CD14-positive monocyte (primary cell): ENCODE data around the gene CTU2. TPM values are rescaled to one million over a fixed set of nuclear protein-coding genes. Genes with fewer than 3 reads are reported as not detected.

Experiments
- DNase-seq, 3 donors: peaks; one replicate each; pipeline ENCODE4 v3.0.0-alpha.2; 2011 to 2022
- H2AFZ ChIP-seq: 2 replicates; pipeline ENCODE4 v1.6.0; 2012; ENCODE audit warnings: mild to moderate bottlenecking, low read depth, low read length, inconsistent platforms; ENCODE audit not compliant: insufficient read depth, poor library complexity, severe bottlenecking
- H3K27ac ChIP-seq, 2 donors: 1 replicate in 1 of 2; 2 replicates in 1 of 2; pipeline ENCODE4 v1.5.1; 2012 to 2013; ENCODE audit warnings: low read length in 2 of 2, control low read depth in 1 of 2, inconsistent platforms in 1 of 2, low read depth in 1 of 2, mild to moderate bottlenecking in 1 of 2
- H3K27me3 ChIP-seq, 2 donors: one replicate each; pipeline versions ENCODE4 v1.6.0 to v1.6.1; 2011 to 2013; ENCODE audit warnings: low read length in 2 of 2; ENCODE audit not compliant: control insufficient read depth in 2 of 2, insufficient read depth in 2 of 2
- H3K36me3 ChIP-seq, 2 donors: replicated peaks in 1 of 2; 1 replicate in 1 of 2; 2 replicates in 1 of 2; pipeline versions ENCODE4 v1.5.1 to v1.6.1; 2012 to 2013; ENCODE audit warnings: low read length in 2 of 2, control low read depth in 1 of 2, inconsistent platforms in 1 of 2, mild to moderate bottlenecking in 1 of 2; ENCODE audit not compliant: insufficient read depth in 2 of 2, control insufficient read depth in 1 of 2
- H3K4me1 ChIP-seq, 2 donors: 1 replicate in 1 of 2; 2 replicates in 1 of 2; pipeline versions ENCODE4 v1.5.1 to v1.6.1; 2012 to 2013; ENCODE audit warnings: low read length in 2 of 2, control low read depth in 1 of 2, inconsistent platforms in 1 of 2, mild to moderate bottlenecking in 1 of 2, moderate library complexity in 1 of 2; ENCODE audit not compliant: insufficient read depth in 2 of 2, control insufficient read depth in 1 of 2
- H3K4me2 ChIP-seq: replicated peaks from 2 replicates; pipeline ENCODE3; 2012; ENCODE audit warnings: low read length, moderate library complexity, mild to moderate bottlenecking; ENCODE audit not compliant: poor library complexity, severe bottlenecking; ENCODE audit errors: extremely low read depth
- H3K4me3 ChIP-seq, 3 experiments: fragments of 200-600 bp in 1 of 3; sonication (generic) in 1 of 3; replicated peaks in 1 of 3; 1 replicate in 2 of 3; 2 replicates in 1 of 3; pipeline ENCODE4 v1.5.1; 2011 to 2013; ENCODE audit warnings: low read length in 3 of 3, mild to moderate bottlenecking in 3 of 3, control low read depth in 2 of 3, low read depth in 2 of 3, inconsistent platforms in 1 of 3, moderate library complexity in 1 of 3
- H3K79me2 ChIP-seq: 2 replicates; pipeline ENCODE4 v1.6.0; 2012; ENCODE audit warnings: mild to moderate bottlenecking, control low read depth, inconsistent platforms, low read length, moderate library complexity; ENCODE audit not compliant: insufficient read depth
- H3K9ac ChIP-seq: 2 replicates; pipeline ENCODE4 v1.6.0; 2017; ENCODE audit warnings: low read length, mild to moderate bottlenecking; ENCODE audit not compliant: insufficient read depth, poor library complexity, severe bottlenecking
- H3K9me3 ChIP-seq, 2 donors: replicated peaks in 1 of 2; 1 replicate in 1 of 2; 2 replicates in 1 of 2; pipeline versions ENCODE4 v1.5.1 to v1.6.1; 2012 to 2013; ENCODE audit warnings: low read length in 2 of 2, control low read depth in 1 of 2; ENCODE audit not compliant: control insufficient read depth in 1 of 2, insufficient read depth in 1 of 2
- H4K20me1 ChIP-seq: 2 replicates; pipeline ENCODE4 v1.6.0; 2012; ENCODE audit warnings: mild to moderate bottlenecking, low read length, control low read depth, moderate library complexity; ENCODE audit not compliant: insufficient read depth
- H3K27ac Mint-ChIP-seq, 7 donors: one replicate each; pipeline ENCODE4 v1.8.0; 2020; ENCODE audit warnings: mild to moderate bottlenecking in 7 of 7, mixed read lengths in 7 of 7, moderate library complexity in 6 of 7, inconsistent platforms in 2 of 7
- H3K27me3 Mint-ChIP-seq, 3 donors: one replicate each; pipeline ENCODE4 v1.8.0; 2021 to 2022; ENCODE audit warnings: low read depth in 3 of 3, mild to moderate bottlenecking in 3 of 3, mixed read lengths in 3 of 3, moderate library complexity in 3 of 3, inconsistent platforms in 1 of 3
- H3K36me3 Mint-ChIP-seq, 2 donors: one replicate each; pipeline ENCODE4 v1.8.0; 2020; ENCODE audit warnings: mixed read lengths in 2 of 2, inconsistent platforms in 1 of 2, mild to moderate bottlenecking in 1 of 2
- H3K4me1 Mint-ChIP-seq: one replicate; pipeline ENCODE4 v1.8.0; 2020; ENCODE audit warnings: mild to moderate bottlenecking, mixed read lengths
- H3K4me3 Mint-ChIP-seq, 2 donors: one replicate each; pipeline ENCODE4 v1.8.0; 2020; ENCODE audit warnings: mild to moderate bottlenecking in 2 of 2, mixed read lengths in 2 of 2, moderate library complexity in 1 of 2
- H3K9me3 Mint-ChIP-seq, 7 donors: one replicate each; pipeline ENCODE4 v1.8.0; 2020 to 2022; ENCODE audit warnings: mixed read lengths in 7 of 7, mild to moderate bottlenecking in 6 of 7, moderate library complexity in 6 of 7, inconsistent platforms in 2 of 7
- WGBS: methylation state at CpG from one replicate; pipeline ENCODE4 v1.1.5; 2013; ENCODE audit warnings: missing lambda C conversion rate; ENCODE audit not compliant: insufficient coverage; 5-methylcytosine and 5-hydroxymethylcytosine counted together
- intact Hi-C, 2 donors: fragments of 100-400 bp; cut with micrococcal nuclease; formaldehyde crosslinking; loops; one replicate each; pipeline versions ENCODE4 v1.15.0 to v1.15.1; 2023
- polyA plus RNA-seq, 3 donors: library from polyadenylated mRNA; depleted of rRNA in 1 of 3; unstranded in 2 of 3; stranded (reverse) in 1 of 3; fragments of 300-500 nt in 2 of 3; fragments of >200 nt in 1 of 3; fragmentation: Illumina TruSeq in 2 of 3; gene quantifications; 1 replicate in 2 of 3; 2 replicates in 1 of 3; pipeline ENCODE4 v1.2.3, GENCODE V29; 2012 to 2021
- TF ChIP-seq, protein P1 (sequence below): fragments of 200-600 bp; IDR thresholded peaks from one replicate; pipeline ENCODE4 v1.8.0; 2022; ENCODE audit warnings: antibody characterized with exemption, mild to moderate bottlenecking

Gene CTU2
- polyA plus RNA-seq, 3 donors = 5.9 to 10.3 (median 7.5) TPM

GRCh38 chr16:88741368-88741767 is 35.1 kb downstream of the CTU2 start:
- H3K27me3 Mint-ChIP-seq = peaks cover 0 to 1% (median 0%) of the 10 kb centered on the region in 3 donors
- peaks cover 48% of the 10 kb centered on the region for H3K79me2 ChIP-seq
- H3K4me2 ChIP-seq = no peak overlapping the region
- 95% methylated on average over 15 of the region's 17 CpGs for WGBS
- H3K9me3 Mint-ChIP-seq = no peaks in the 10 kb centered on the region
- H3K36me3 ChIP-seq = peaks cover 47 to 68% of the 10 kb centered on the region in 2 donors
- peaks cover 19 to 45% of the 10 kb centered on the region in 2 donors for H3K36me3 Mint-ChIP-seq
- intact Hi-C loops = no loop called here
- no peak overlapping the region for H2AFZ ChIP-seq
- peaks cover 18% of the 10 kb centered on the region for H3K4me1 Mint-ChIP-seq
- peaks cover 100% of the 10 kb centered on the region for H4K20me1 ChIP-seq
- H3K4me3 ChIP-seq = no peak overlapping the region
- H3K27me3 ChIP-seq = no peaks in the 10 kb centered on the region
- H3K27ac ChIP-seq = no peak overlapping the region
- TF ChIP-seq, protein P1, sequence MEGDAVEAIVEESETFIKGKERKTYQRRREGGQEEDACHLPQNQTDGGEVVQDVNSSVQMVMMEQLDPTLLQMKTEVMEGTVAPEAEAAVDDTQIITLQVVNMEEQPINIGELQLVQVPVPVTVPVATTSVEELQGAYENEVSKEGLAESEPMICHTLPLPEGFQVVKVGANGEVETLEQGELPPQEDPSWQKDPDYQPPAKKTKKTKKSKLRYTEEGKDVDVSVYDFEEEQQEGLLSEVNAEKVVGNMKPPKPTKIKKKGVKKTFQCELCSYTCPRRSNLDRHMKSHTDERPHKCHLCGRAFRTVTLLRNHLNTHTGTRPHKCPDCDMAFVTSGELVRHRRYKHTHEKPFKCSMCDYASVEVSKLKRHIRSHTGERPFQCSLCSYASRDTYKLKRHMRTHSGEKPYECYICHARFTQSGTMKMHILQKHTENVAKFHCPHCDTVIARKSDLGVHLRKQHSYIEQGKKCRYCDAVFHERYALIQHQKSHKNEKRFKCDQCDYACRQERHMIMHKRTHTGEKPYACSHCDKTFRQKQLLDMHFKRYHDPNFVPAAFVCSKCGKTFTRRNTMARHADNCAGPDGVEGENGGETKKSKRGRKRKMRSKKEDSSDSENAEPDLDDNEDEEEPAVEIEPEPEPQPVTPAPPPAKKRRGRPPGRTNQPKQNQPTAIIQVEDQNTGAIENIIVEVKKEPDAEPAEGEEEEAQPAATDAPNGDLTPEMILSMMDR = no peak
- peak overlapping the region in 1 of 7 donors; percentile 36 for H3K27ac Mint-ChIP-seq
- H3K9me3 ChIP-seq = no peaks in the 10 kb centered on the region
- no peak overlapping the region for H3K9ac ChIP-seq
- H3K4me1 ChIP-seq = peaks cover 13 to 17% of the 10 kb centered on the region in 2 donors
- no peak for DNase-seq
- no peak overlapping the region for H3K4me3 Mint-ChIP-seq

DNA sequence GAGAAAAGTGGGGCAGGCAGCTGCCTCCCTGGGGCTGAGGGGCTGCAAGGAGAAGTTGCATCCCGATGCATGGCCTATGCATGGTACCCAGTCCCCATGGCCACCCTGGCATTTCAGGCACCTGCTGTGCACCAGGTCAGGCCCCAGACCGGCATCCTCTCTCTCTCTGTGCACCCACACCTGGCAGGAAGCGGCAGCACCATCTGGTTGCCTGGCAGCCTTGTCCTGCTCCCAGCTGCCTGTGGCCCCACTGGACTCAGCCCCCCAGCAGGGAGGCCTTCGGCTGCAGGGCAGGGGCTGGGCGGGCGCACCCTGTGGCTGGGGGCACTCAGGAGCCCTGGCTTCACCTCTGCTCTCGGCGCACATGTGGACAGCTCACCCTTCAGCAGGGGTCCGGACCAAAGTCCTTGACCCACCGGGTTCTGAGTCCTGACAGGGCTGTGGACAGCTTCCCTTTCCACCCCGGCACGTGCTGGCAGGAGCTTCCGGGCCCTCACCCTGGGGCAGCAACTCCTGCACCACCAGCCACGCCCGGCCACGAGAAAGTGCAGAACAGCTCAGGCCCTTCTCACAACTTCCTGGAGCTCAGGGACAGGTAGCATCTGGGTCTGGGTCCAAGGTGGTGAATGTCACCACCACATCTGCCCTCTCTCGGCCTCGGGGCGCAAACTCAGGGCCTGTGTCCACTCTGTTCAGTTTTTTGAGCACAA is 36.7 kb downstream of the CTU2 start:
- DNase-seq = no peak
- H3K4me1 Mint-ChIP-seq = peaks cover 33% of the 10 kb centered on the region
- Histone ChIP-seq H3K27me3 (no peaks in the 10 kb centered on the region), H3K4me2 (no peak overlapping the region), H4K20me1 (peaks cover 100% of the 10 kb centered on the region), H3K79me2 (peaks cover 50% of the 10 kb centered on the region), H3K9ac (no peak overlapping the region), H3K36me3 (peaks cover 37 to 62% of the 10 kb centered on the region in 2 donors), H3K4me3 (no peak overlapping the region), H3K4me1 (peaks cover 15 to 21% of the 10 kb centered on the region in 2 donors), H3K9me3 (no peaks in the 10 kb centered on the region), H3K27ac (no peak overlapping the region), H2AFZ (no peak overlapping the region)
- H3K9me3 Mint-ChIP-seq = no peaks in the 10 kb centered on the region
- no peak overlapping the region for H3K4me3 Mint-ChIP-seq
- intact Hi-C loops = loop anchor here (2.0 kb wide), 1 partner anchor 42 kb away; the partner anchor contains the start of gene PIEZO1 (in 2 of the 2)
- 91% methylated on average over 13 of the region's 19 CpGs for WGBS
- peaks cover 17 to 55% of the 10 kb centered on the region in 2 donors for H3K36me3 Mint-ChIP-seq
- H3K27ac Mint-ChIP-seq = no peak overlapping the region
- peaks cover 0 to 1% (median 0%) of the 10 kb centered on the region in 3 donors for H3K27me3 Mint-ChIP-seq
- TF ChIP-seq, protein P1 = no peak
